HG02870 (cell line): ENCODE data around the gene FGGY.
"Not testable (repeated sequence)": the region's sequence is repeated elsewhere in the genome, so short reads cannot be mapped to it uniquely, and the experiment has no call there.

Experiments
- ATAC-seq: cut with Tn5 transposase; IDR thresholded peaks from one replicate; pipeline ENCODE4 v1.9.1; 2021; ENCODE audit warnings: mild to moderate bottlenecking, moderate library complexity; ENCODE audit not compliant: unreplicated experiment

Gene FGGY

GRCh38 chr1:59564192-59564891, 267.4 kb downstream of the FGGY start:
- ATAC-seq, result no peak

GRCh38 chr1:59565611-59566410, 268.9 kb downstream of the FGGY start:
- ATAC-seq, result no peak

GRCh38 chr1:59568158-59568935, 271.5 kb downstream of the FGGY start:
- no peak for ATAC-seq

- ATAC-seq, result no peak
These were observed 272.3 kb downstream of the FGGY start for GRCh38 chr1:59569198-59569597.

- ATAC-seq, result peak; percentile 48
These were observed 273.6 kb downstream of the FGGY start for GRCh38 chr1:59570524-59570923.

GRCh38 chr1:59574085-59574484, 277.2 kb downstream of the FGGY start:
- ATAC-seq, result no peak

GRCh38 chr1:59577774-59578173, 280.9 kb downstream of the FGGY start:
- no peak for ATAC-seq

- ATAC-seq, result no peak
These were observed 282.3 kb downstream of the FGGY start for GRCh38 chr1:59579222-59579621.

- ATAC-seq, result no peak
These were observed 283.4 kb downstream of the FGGY start for GRCh38 chr1:59580257-59580656.

- not testable (repeated sequence) for ATAC-seq
These were observed 295.5 kb downstream of the FGGY start for GRCh38 chr1:59592410-59592809.

- no peak for ATAC-seq
These were observed 296.0 kb downstream of the FGGY start for GRCh38 chr1:59592924-59593323.

GRCh38 chr1:59593798-59594790, 297.2 kb downstream of the FGGY start:
- no peak for ATAC-seq

- ATAC-seq, result no peak
These were observed 298.9 kb downstream of the FGGY start for GRCh38 chr1:59595774-59596173.

GRCh38 chr1:59596432-59596831, 299.5 kb downstream of the FGGY start:
- no peak for ATAC-seq

GRCh38 chr1:59596956-59597355, 300.1 kb downstream of the FGGY start:
- ATAC-seq, result no peak

GRCh38 chr1:59597420-59598119, 300.7 kb downstream of the FGGY start:
- ATAC-seq, result no peak

GRCh38 chr1:59598120-59598440, 301.2 kb downstream of the FGGY start:
- ATAC-seq, result no peak

GRCh38 chr1:59601041-59601441, 304.1 kb downstream of the FGGY start:
- no peak for ATAC-seq

GRCh38 chr1:59601811-59602210, 304.9 kb downstream of the FGGY start:
- ATAC-seq, result no peak

GRCh38 chr1:59604191-59604590, 307.3 kb downstream of the FGGY start:
- no peak for ATAC-seq
